GM23338 (cell line): Measurements from ENCODE around the gene RANGRF. TPM values are rescaled to one million over a fixed set of nuclear protein-coding genes. Genes with fewer than 3 reads are reported as not detected.

Experiments used
- ATAC-seq: fragments of 200-7000 bp; cut with Tn5 transposase; 3 replicates; pipeline ENCODE4 v1.9.1; 2020
- DNase-seq: peaks from one replicate; pipeline ENCODE4 v3.0.0-alpha.2; 2015; ENCODE audit warnings: low spot score
- H2AFZ ChIP-seq: fragments of 200-600 bp; sonication (generic); 2 replicates; pipeline ENCODE4 v1.8.0; 2016; ENCODE audit warnings: antibody characterized with exemption, mild to moderate bottlenecking, moderate library complexity
- H3F3A ChIP-seq: fragments of 200-600 bp; sonication (generic); replicated peaks from 2 replicates; pipeline ENCODE4 v1.8.0; 2017; ENCODE audit warnings: antibody characterized with exemption, mixed run types, low read depth
- H3K27ac ChIP-seq: fragments of 200-600 bp; sonication (generic); 2 replicates; pipeline ENCODE4 v1.6.1; 2016; ENCODE audit warnings: low read depth
- H3K27me3 ChIP-seq: fragments of 200-600 bp; sonication (generic); 2 replicates; pipeline ENCODE4 v1.8.0; 2016; ENCODE audit warnings: mild to moderate bottlenecking, mixed run types, moderate library complexity; ENCODE audit not compliant: insufficient read depth
- H3K36me3 ChIP-seq: fragments of 200-600 bp; sonication (generic); 2 replicates; pipeline ENCODE4 v1.8.0; 2016; ENCODE audit warnings: mild to moderate bottlenecking; ENCODE audit not compliant: insufficient read depth
- H3K4me1 ChIP-seq: fragments of 200-600 bp; sonication (generic); 2 replicates; pipeline ENCODE4 v1.8.0; 2016; ENCODE audit warnings: mild to moderate bottlenecking, moderate library complexity; ENCODE audit not compliant: insufficient read depth
- H3K4me2 ChIP-seq: fragments of 200-600 bp; sonication (generic); 2 replicates; pipeline ENCODE4 v1.7.1; 2017; ENCODE audit warnings: mixed run types
- H3K4me3 ChIP-seq: fragments of 200-600 bp; sonication (generic); 2 replicates; pipeline ENCODE4 v1.6.1; 2016; ENCODE audit warnings: mixed run types
- H3K79me2 ChIP-seq: fragments of 200-600 bp; sonication (generic); replicated peaks from 2 replicates; pipeline ENCODE4 v1.8.0; 2017; ENCODE audit warnings: mild to moderate bottlenecking; ENCODE audit not compliant: insufficient read depth
- H3K9me2 ChIP-seq: fragments of 200-600 bp; sonication (generic); 2 replicates; pipeline ENCODE4 v1.8.0; 2017; ENCODE audit not compliant: insufficient read depth
- H4K20me1 ChIP-seq: fragments of 200-600 bp; sonication (generic); replicated peaks from 2 replicates; pipeline ENCODE4 v1.8.0; 2017; ENCODE audit warnings: mild to moderate bottlenecking; ENCODE audit not compliant: insufficient read depth
- H3K27ac Mint-ChIP-seq: 2 replicates; pipeline ENCODE4 v1.8.0; 2020; ENCODE audit warnings: inconsistent platforms, mild to moderate bottlenecking, moderate library complexity, mixed read lengths
- H3K27me3 Mint-ChIP-seq: 3 replicates; pipeline ENCODE4 v1.8.0; 2022; ENCODE audit warnings: low read depth, mild to moderate bottlenecking, moderate library complexity, mixed read lengths, inconsistent platforms; ENCODE audit not compliant: insufficient read depth, poor library complexity
- H3K36me3 Mint-ChIP-seq: 3 replicates; pipeline ENCODE4 v1.8.0; 2021; ENCODE audit warnings: low read depth, mild to moderate bottlenecking, inconsistent platforms, moderate library complexity, mixed read lengths
- H3K4me1 Mint-ChIP-seq: 3 replicates; pipeline ENCODE4 v1.8.0; 2020; ENCODE audit warnings: mild to moderate bottlenecking, inconsistent platforms, mixed read lengths
- H3K4me3 Mint-ChIP-seq: 3 replicates; pipeline ENCODE4 v1.8.0; 2021; ENCODE audit warnings: moderate library complexity, mild to moderate bottlenecking, inconsistent platforms, mixed read lengths
- H3K9me3 Mint-ChIP-seq: 3 replicates; pipeline ENCODE4 v1.8.0; 2020; ENCODE audit warnings: moderate library complexity, mild to moderate bottlenecking, inconsistent platforms, mixed read lengths
- CREB1 ChIP-seq: fragments of 250-450 bp; sonication (Bioruptor Pico); IDR thresholded peaks from 2 replicates; pipeline ENCODE4 v1.5.0; 2020; ENCODE audit warnings: low read depth, mild to moderate bottlenecking, moderate library complexity
- CTCF ChIP-seq, 2 experiments: fragments of 200-600 bp in 1 of 2; sonication (generic) in 1 of 2; conservative IDR thresholded peaks; 2 replicates each; pipeline versions ENCODE4 v1.5.1 to v1.6.1; 2016 to 2017; ENCODE audit warnings: antibody characterized with exemption in 2 of 2, low read depth in 2 of 2, mild to moderate bottlenecking in 2 of 2, moderate library complexity in 1 of 2
- ETS1 ChIP-seq: IDR thresholded peaks from 2 replicates; pipeline ENCODE4 v1.6.1; 2016; ENCODE audit warnings: antibody characterized with exemption
- EZH2 ChIP-seq: fragments of 200-600 bp; sonication (generic); IDR thresholded peaks from one replicate; pipeline ENCODE4 v1.8.0; 2017; ENCODE audit warnings: antibody characterized with exemption, mild to moderate bottlenecking, low read depth; ENCODE audit not compliant: unreplicated experiment
- EZH2phosphoT487 ChIP-seq: fragments of 200-600 bp; sonication (generic); IDR thresholded peaks from one replicate; pipeline ENCODE4 v1.8.1; 2018; ENCODE audit warnings: antibody characterized with exemption; ENCODE audit not compliant: unreplicated experiment
- JUNB ChIP-seq: IDR thresholded peaks from one replicate; pipeline ENCODE4 v1.6.1; 2016; ENCODE audit warnings: antibody characterized with exemption; ENCODE audit not compliant: unreplicated experiment
- NANOG ChIP-seq: IDR thresholded peaks from 2 replicates; pipeline ENCODE4 v1.6.1; 2016; ENCODE audit warnings: antibody characterized with exemption, borderline replicate concordance
- POLR2AphosphoS5 ChIP-seq: IDR thresholded peaks from 2 replicates; pipeline ENCODE4 v1.6.1; 2016; ENCODE audit warnings: antibody characterized with exemption, low read depth
- REST ChIP-seq: IDR thresholded peaks from one replicate; pipeline ENCODE4 v1.6.1; 2018; ENCODE audit warnings: antibody characterized with exemption; ENCODE audit not compliant: unreplicated experiment
- STAT1 ChIP-seq: IDR thresholded peaks from one replicate; pipeline ENCODE4 v1.6.1; 2016; ENCODE audit warnings: antibody characterized with exemption; ENCODE audit not compliant: unreplicated experiment
- ZNF114 ChIP-seq: fragments of 250-450 bp; sonication (Bioruptor Pico); IDR thresholded peaks from 2 replicates; pipeline ENCODE4 v1.5.0; 2020; ENCODE audit warnings: mild to moderate bottlenecking, moderate library complexity
- ZNF331 ChIP-seq: fragments of 250-450 bp; sonication (Bioruptor Pico); IDR thresholded peaks from 2 replicates; pipeline ENCODE4 v1.5.0; 2020; ENCODE audit warnings: low read depth, mild to moderate bottlenecking, moderate library complexity
- ZNF462 ChIP-seq: fragments of 250-450 bp; sonication (Bioruptor Pico); IDR thresholded peaks from 2 replicates; pipeline ENCODE4 v1.5.0; 2020; ENCODE audit warnings: mild to moderate bottlenecking, moderate library complexity
- polyA plus RNA-seq: library from polyadenylated mRNA; unstranded; fragments of >200 nt; fragmentation: Nextera tagmentation; extraction: Ambion mirVana; gene quantifications from 2 replicates; pipeline ENCODE4 v1.2.1, GENCODE V29; 2016
- total RNA-seq: library from RNA; depleted of rRNA; stranded (reverse); fragments of >200 nt; shearing (Covaris generic); gene quantifications from 2 replicates; pipeline ENCODE4 v1.2.3, GENCODE V29; 2014

Gene RANGRF
- total and polyA plus RNA-seq, 2 experiments from 2014 or later, result 11.2 to 52.4 TPM

- H3K4me3 Mint-ChIP-seq, result peak overlapping the region; percentile 87
- H3K27me3 ChIP-seq, result peaks cover 48% of the 10 kb centered on the region
- H3F3A ChIP-seq, result peaks cover 7% of the 10 kb centered on the region; the same call in 1 of the 2 replicates
- H4K20me1 ChIP-seq, result no peaks in the 10 kb centered on the region
- H3K27me3 Mint-ChIP-seq, result peaks cover 29% of the 10 kb centered on the region
- H3K27ac Mint-ChIP-seq, result no peak overlapping the region
- peak; percentile 79 for DNase-seq
- no peaks in the 10 kb centered on the region for H3K79me2 ChIP-seq
- no peaks in the 10 kb centered on the region for H3K36me3 ChIP-seq
- H3K9me2 ChIP-seq, result no peaks in the 10 kb centered on the region
- peak overlapping the region; percentile 98 for H3K4me2 ChIP-seq
- H3K36me3 Mint-ChIP-seq, result peaks cover 4% of the 10 kb centered on the region; the same call in 1 of the 3 replicates
- H2AFZ ChIP-seq, result peak overlapping the region; percentile 100
- peaks cover 13% of the 10 kb centered on the region for H3K4me1 Mint-ChIP-seq
- H3K4me3 ChIP-seq, result peak overlapping the region; percentile 98
- peak; percentile 81 for ATAC-seq
- no peak overlapping the region for H3K27ac ChIP-seq
- TF ChIP-seq ZNF331 (CRISPR knock-in tag) (no peak), STAT1 (no peak), EZH2 (no peak), CREB1 (CRISPR knock-in tag) (no peak), JUNB (no peak), NANOG (no peak), REST (no peak), ETS1 (no peak), ZNF114 (CRISPR knock-in tag) (no peak), EZH2phosphoT487 (no peak), ZNF462 (CRISPR knock-in tag) (no peak), CTCF (conservative IDR thresholded peaks at IDR 0.05; ENCODE audit: low read depth in 2 of 2) (no peak), POLR2AphosphoS5 (no peak)
- H3K4me1 ChIP-seq, result peaks cover 14% of the 10 kb centered on the region
- H3K9me3 Mint-ChIP-seq, result no peaks in the 10 kb centered on the region; the same call in 2 of the 3 replicates
Observed at GRCh38 chr17:8315764-8316217, 27.3 kb downstream of the RANGRF start.
